ENCODE measurements around the gene GPRC5D.

The GPRC5D gene

DNA sequence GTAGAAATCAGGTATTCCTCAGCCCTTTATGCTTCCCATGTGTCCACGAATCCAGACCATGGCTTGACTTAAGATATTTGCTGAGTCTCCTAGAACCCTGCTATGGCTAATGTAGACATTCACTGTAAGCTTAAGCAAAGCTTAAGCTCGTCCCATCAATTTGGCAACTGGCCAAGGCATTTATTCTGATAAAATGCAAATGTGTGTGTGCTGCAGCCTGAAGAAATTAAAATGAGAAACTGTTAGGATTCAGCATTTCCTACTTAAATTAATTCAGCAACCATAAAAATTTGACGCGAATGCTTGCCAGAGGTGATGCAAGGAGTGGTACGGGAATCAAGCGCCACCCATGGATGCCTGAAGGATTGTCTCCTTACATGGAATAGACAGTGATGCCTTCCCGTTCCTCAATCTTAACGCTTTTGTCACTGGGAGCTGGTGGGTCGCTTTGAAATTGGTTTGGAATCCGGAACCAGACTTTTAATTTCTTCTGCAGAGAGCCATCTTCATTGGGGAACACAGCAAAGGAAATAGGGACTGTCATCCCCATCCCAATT is 34.9 kb upstream of the GPRC5D start:
- Histone ChIP-seq H3K4me3 (replicated peaks; ENCODE audit: low read depth, low read length) (no peak overlapping the region), H3K27me3 (replicated peaks; ENCODE audit: control insufficient read depth, insufficient read depth, low read length) (no peaks in the 10 kb centered on the region; the same call in none of the 2 replicates), H3K36me3 (ENCODE audit: control insufficient read depth, insufficient read depth, low read length) (no peaks in the 10 kb centered on the region)
- DNase-seq (ENCODE audit: extremely low read depth, insufficient read length), result no peak
- TF ChIP-seq, protein P1, sequence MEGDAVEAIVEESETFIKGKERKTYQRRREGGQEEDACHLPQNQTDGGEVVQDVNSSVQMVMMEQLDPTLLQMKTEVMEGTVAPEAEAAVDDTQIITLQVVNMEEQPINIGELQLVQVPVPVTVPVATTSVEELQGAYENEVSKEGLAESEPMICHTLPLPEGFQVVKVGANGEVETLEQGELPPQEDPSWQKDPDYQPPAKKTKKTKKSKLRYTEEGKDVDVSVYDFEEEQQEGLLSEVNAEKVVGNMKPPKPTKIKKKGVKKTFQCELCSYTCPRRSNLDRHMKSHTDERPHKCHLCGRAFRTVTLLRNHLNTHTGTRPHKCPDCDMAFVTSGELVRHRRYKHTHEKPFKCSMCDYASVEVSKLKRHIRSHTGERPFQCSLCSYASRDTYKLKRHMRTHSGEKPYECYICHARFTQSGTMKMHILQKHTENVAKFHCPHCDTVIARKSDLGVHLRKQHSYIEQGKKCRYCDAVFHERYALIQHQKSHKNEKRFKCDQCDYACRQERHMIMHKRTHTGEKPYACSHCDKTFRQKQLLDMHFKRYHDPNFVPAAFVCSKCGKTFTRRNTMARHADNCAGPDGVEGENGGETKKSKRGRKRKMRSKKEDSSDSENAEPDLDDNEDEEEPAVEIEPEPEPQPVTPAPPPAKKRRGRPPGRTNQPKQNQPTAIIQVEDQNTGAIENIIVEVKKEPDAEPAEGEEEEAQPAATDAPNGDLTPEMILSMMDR (IDR thresholded peaks at IDR 0.05; ENCODE audit: insufficient read depth, low read length, poor library complexity, severe bottlenecking), result no peak

- Histone ChIP-seq H3K4me3 (replicated peaks; ENCODE audit: low read depth, low read length) (no peak overlapping the region), H3K36me3 (ENCODE audit: control insufficient read depth, insufficient read depth, low read length) (no peaks in the 10 kb centered on the region), H3K27me3 (replicated peaks; ENCODE audit: control insufficient read depth, insufficient read depth, low read length) (no peaks in the 10 kb centered on the region; the same call in none of the 2 replicates)
- TF ChIP-seq, protein P1 (IDR thresholded peaks at IDR 0.05; ENCODE audit: insufficient read depth, low read length, poor library complexity, severe bottlenecking), result peak; percentile 55
- DNase-seq (ENCODE audit: extremely low read depth, insufficient read length), result no peak
Measured at GRCh38 chr12:12985817-12986408, 33.9 kb upstream of the GPRC5D start.

GRCh38 chr12:12984149-12984548 is 32.2 kb upstream of the GPRC5D start:
- DNase-seq (ENCODE audit: extremely low read depth, insufficient read length), result no peak
- H3K36me3 ChIP-seq (ENCODE audit: control insufficient read depth, insufficient read depth, low read length), result no peaks in the 10 kb centered on the region
- no peak overlapping the region for H3K4me3 ChIP-seq (replicated peaks; ENCODE audit: low read depth, low read length)
- TF ChIP-seq, protein P1 (IDR thresholded peaks at IDR 0.05; ENCODE audit: insufficient read depth, low read length, poor library complexity, severe bottlenecking), result no peak
- H3K27me3 ChIP-seq (replicated peaks; ENCODE audit: control insufficient read depth, insufficient read depth, low read length), result no peaks in the 10 kb centered on the region; the same call in none of the 2 replicates

DNA sequence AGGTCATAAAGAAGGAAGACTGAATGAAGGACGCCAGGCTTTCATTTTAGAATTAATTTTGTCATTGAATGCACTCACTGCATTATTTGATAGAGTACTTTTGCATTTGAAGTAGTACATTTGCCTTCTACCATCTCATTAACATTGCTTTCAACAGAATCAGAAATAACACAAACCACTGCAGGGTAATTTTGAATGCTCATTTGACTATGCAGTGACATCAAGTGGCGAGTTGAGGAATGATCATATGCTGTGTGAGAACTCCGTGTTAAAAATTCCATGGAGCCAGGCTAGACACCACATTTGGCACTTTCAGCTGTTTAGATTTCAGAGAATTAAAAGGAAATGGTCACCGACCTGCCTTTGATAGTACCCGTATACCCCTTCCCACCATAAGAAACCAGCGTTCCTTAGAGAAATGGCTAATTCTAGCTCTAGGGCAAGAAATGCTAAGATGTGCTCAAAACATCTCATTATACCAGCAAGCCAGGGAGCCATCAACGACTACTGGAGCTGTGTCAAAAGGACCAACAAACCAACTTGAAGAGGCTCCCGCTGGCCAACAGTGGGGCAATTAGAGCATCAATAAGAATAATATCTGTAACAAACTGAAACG is 31.6 kb upstream of the GPRC5D start:
- Histone ChIP-seq H3K36me3 (ENCODE audit: control insufficient read depth, insufficient read depth, low read length) (no peaks in the 10 kb centered on the region), H3K27me3 (replicated peaks; ENCODE audit: control insufficient read depth, insufficient read depth, low read length) (no peaks in the 10 kb centered on the region; the same call in none of the 2 replicates), H3K4me3 (replicated peaks; ENCODE audit: low read depth, low read length) (no peak overlapping the region)
- DNase-seq (ENCODE audit: extremely low read depth, insufficient read length), result no peak
- TF ChIP-seq, protein P1 (IDR thresholded peaks at IDR 0.05; ENCODE audit: insufficient read depth, low read length, poor library complexity, severe bottlenecking), result peak; percentile 42

DNA sequence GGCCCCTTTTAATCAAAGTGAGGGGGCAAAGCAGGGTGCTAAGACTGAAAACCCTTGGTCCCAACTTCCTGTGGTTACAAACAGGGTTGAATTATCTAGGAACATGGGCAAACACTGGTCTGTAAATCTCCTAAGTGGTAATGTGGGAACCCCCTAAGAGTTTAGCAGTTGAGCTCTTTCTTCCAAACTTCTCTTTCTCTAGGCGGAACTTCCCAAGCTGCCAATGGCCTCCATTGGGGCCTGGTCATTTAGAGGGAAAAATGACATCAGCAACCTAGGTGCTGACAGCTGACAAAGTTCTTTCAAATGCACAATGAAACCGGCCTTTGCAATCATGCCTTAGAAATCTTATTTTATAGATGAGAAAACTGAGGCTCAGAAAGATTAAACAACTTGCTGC is 30.4 kb upstream of the GPRC5D start:
- DNase-seq (ENCODE audit: extremely low read depth, insufficient read length), result no peak
- Histone ChIP-seq H3K36me3 (ENCODE audit: control insufficient read depth, insufficient read depth, low read length) (no peaks in the 10 kb centered on the region), H3K4me3 (replicated peaks; ENCODE audit: low read depth, low read length) (no peak overlapping the region), H3K27me3 (replicated peaks; ENCODE audit: control insufficient read depth, insufficient read depth, low read length) (no peaks in the 10 kb centered on the region; the same call in none of the 2 replicates)
- TF ChIP-seq, protein P1 (IDR thresholded peaks at IDR 0.05; ENCODE audit: insufficient read depth, low read length, poor library complexity, severe bottlenecking), result no peak

All from GM06990 (cell line).